HCT116 (cell line): ENCODE measurements around the gene ALX3. TPM values are rescaled to one million over a fixed set of nuclear protein-coding genes. Genes with fewer than 3 reads are reported as not detected.

ENCODE experiments used
- ATAC-seq: fragments of 200-7000 bp; cut with Tn5 transposase; 2 replicates; pipeline ENCODE4 v1.9.1; 2020; ENCODE audit warnings: mild to moderate bottlenecking, moderate library complexity
- BruUV-seq: library from RNA; stranded (reverse); fragments of 400-500 nt; replicated peaks from 2 replicates; lab custom pipeline; 2021; lab: Mats Ljungman, UMichigan
- CTCF ChIA-PET: fragments of 300-600 bp; sonication (Branson Sonifier 250); formaldehyde crosslinking; loops from one replicate; lab custom pipeline; 2021; ENCODE audit warnings: antibody characterized with exemption; lab: Charles Lee
- POLR2A ChIA-PET: fragments of 300-600, 350-600 bp; sonication (Branson Sonifier 250); formaldehyde crosslinking; loops from one replicate; lab custom pipeline; 2021; ENCODE audit warnings: antibody characterized with exemption; lab: Charles Lee
- RAD21 ChIA-PET, 2 experiments: fragments of 300-600 bp; sonication (Branson Sonifier 250); formaldehyde crosslinking; loops; one replicate each; lab custom pipeline; 2023; ENCODE audit warnings: low total read pairs in 2 of 2; ENCODE audit not compliant: uncharacterized antibody in 2 of 2, unreplicated experiment in 2 of 2, low non-redundant PET in 1 of 2; lab: Charles Lee
- DNase-seq: peaks from one replicate; pipeline ENCODE4 v3.0.0-alpha.2; 2010; ENCODE audit warnings: low read depth, low spot score
- H2AFZ ChIP-seq: fragments of 200-600 bp; shearing (Covaris generic), sonication (generic); 2 replicates; pipeline ENCODE4 v1.6.1; 2017; ENCODE audit warnings: low read depth, mixed run types, mixed read lengths, antibody characterized with exemption, low read length; ENCODE audit not compliant: poor library complexity, severe bottlenecking
- H3K27ac ChIP-seq: 2 replicates; pipeline ENCODE4 v1.5.1; 2012; ENCODE audit warnings: low read depth, low read length
- H3K27me3 ChIP-seq: fragments of 200-600 bp; sonication (generic); 2 replicates; pipeline ENCODE4 v1.6.1; 2016; ENCODE audit warnings: mixed run types, low read length, mixed read lengths; ENCODE audit not compliant: insufficient read depth
- H3K36me3 ChIP-seq, 2 experiments: fragments of 200-500 bp in 1 of 2; fragments of 200-600 bp in 1 of 2; sonication (Bioruptor generic) in 1 of 2; sonication (generic) in 1 of 2; 2 replicates each; pipeline versions ENCODE4 v1.5.1 to v1.6.1; 2014 to 2016; ENCODE audit warnings: low read length in 2 of 2, inconsistent platforms in 1 of 2, mixed read lengths in 1 of 2, mixed run types in 1 of 2; ENCODE audit not compliant: insufficient read depth in 2 of 2, control insufficient read depth in 1 of 2
- H3K4me1 ChIP-seq, 2 experiments: fragments of 200-600 bp in 1 of 2; sonication (generic) in 1 of 2; 2 replicates each; pipeline versions ENCODE4 v1.5.1 to v1.6.1; 2012 to 2017; ENCODE audit warnings: low read length in 2 of 2, inconsistent platforms in 1 of 2, mild to moderate bottlenecking in 1 of 2, mixed read lengths in 1 of 2, mixed run types in 1 of 2, moderate library complexity in 1 of 2; ENCODE audit not compliant: insufficient read depth in 2 of 2, control insufficient read depth in 1 of 2
- H3K4me2 ChIP-seq: fragments of 200-600 bp; sonication (generic); 2 replicates; pipeline ENCODE4 v1.6.1; 2017; ENCODE audit warnings: mixed run types, low read length, mixed read lengths
- H3K4me3 ChIP-seq, 2 experiments: fragments of 200-600 bp in 1 of 2; sonication (generic) in 1 of 2; replicated peaks in 1 of 2; 2 replicates each; pipeline ENCODE4 v1.5.1; 2011 to 2016; ENCODE audit warnings: low read length in 2 of 2, control low read depth in 1 of 2, low read depth in 1 of 2, mild to moderate bottlenecking in 1 of 2, mixed read lengths in 1 of 2, mixed run types in 1 of 2
- H3K79me2 ChIP-seq: fragments of 200-600 bp; sonication (generic); 2 replicates; pipeline ENCODE4 v1.6.1; 2017; ENCODE audit warnings: mild to moderate bottlenecking, mixed run types, low read length, moderate library complexity, mixed read lengths; ENCODE audit not compliant: insufficient read depth
- H3K9ac ChIP-seq: fragments of 200-600 bp; sonication (generic); 2 replicates; pipeline ENCODE4 v1.6.1; 2016; ENCODE audit warnings: low read length, mixed read lengths
- H3K9me2 ChIP-seq: fragments of 200-600 bp; sonication (generic), shearing (Covaris generic); 2 replicates; pipeline ENCODE4 v1.6.1; 2017; ENCODE audit warnings: mixed run types, mild to moderate bottlenecking, moderate library complexity; ENCODE audit not compliant: insufficient read depth
- H3K9me3 ChIP-seq, 2 experiments: fragments of 200-500 bp in 1 of 2; fragments of 200-600 bp in 1 of 2; sonication (Bioruptor generic) in 1 of 2; sonication (generic) in 1 of 2; 2 replicates each; pipeline ENCODE4 v1.6.1; 2014 to 2017; ENCODE audit warnings: low read length in 2 of 2, mixed read lengths in 2 of 2, inconsistent platforms in 1 of 2, low read depth in 1 of 2, mild to moderate bottlenecking in 1 of 2, mixed run types in 1 of 2, moderate library complexity in 1 of 2; ENCODE audit not compliant: control insufficient read depth in 1 of 2, insufficient read depth in 1 of 2
- H4K20me1 ChIP-seq: fragments of 200-600 bp; sonication (generic), shearing (Covaris generic); 2 replicates; pipeline ENCODE4 v1.6.1; 2017; ENCODE audit warnings: mixed run types, mild to moderate bottlenecking, moderate library complexity; ENCODE audit not compliant: insufficient read depth
- CBX3 ChIP-seq: IDR thresholded peaks from 2 replicates; pipeline ENCODE4 v1.6.1; 2012; ENCODE audit warnings: low read depth
- CEBPB ChIP-seq: IDR thresholded peaks from 2 replicates; pipeline ENCODE4 v1.6.1; 2012; ENCODE audit warnings: low read depth
- EZH2 ChIP-seq: fragments of 200-600 bp; sonication (generic); IDR thresholded peaks from 2 replicates; pipeline ENCODE4 v1.6.1; 2017; ENCODE audit warnings: antibody characterized with exemption, mixed run types
- EZH2phosphoT487 ChIP-seq: fragments of 200-600 bp; IDR thresholded peaks from 2 replicates; pipeline ENCODE4 v1.6.1; 2018; ENCODE audit warnings: antibody characterized with exemption, borderline replicate concordance
- FOSL1 ChIP-seq: IDR thresholded peaks from 2 replicates; pipeline ENCODE4 v1.6.1; 2012; ENCODE audit warnings: low read depth
- SP1 ChIP-seq: IDR thresholded peaks from 2 replicates; pipeline ENCODE4 v1.6.1; 2012; ENCODE audit warnings: low read depth
- SRF ChIP-seq: IDR thresholded peaks from 2 replicates; pipeline ENCODE4 v1.6.1; 2012; ENCODE audit warnings: low read depth
- YY1 ChIP-seq: IDR thresholded peaks from 2 replicates; pipeline ENCODE4 v1.6.1; 2011; ENCODE audit warnings: low read length, low read depth, moderate library complexity, mild to moderate bottlenecking; ENCODE audit not compliant: insufficient replicate concordance; ENCODE audit errors: extremely low read depth
- ZFX ChIP-seq: fragments of 450-650 bp; IDR thresholded peaks from 2 replicates; pipeline ENCODE4 v1.6.1; 2017
- ZNF274 ChIP-seq: fragments of 200-500 bp; sonication (Bioruptor generic); IDR thresholded peaks from 2 replicates; pipeline ENCODE4 v1.6.1; 2014; ENCODE audit warnings: mild to moderate bottlenecking, low read depth, low read length, inconsistent platforms
- intact Hi-C: fragments of 100-400 bp; cut with micrococcal nuclease; formaldehyde crosslinking; loops from 2 replicates; pipeline ENCODE4 v1.10.0; 2022
- total RNA-seq: library from RNA; stranded (reverse); gene quantifications from one replicate; pipeline ENCODE4 v1.2.1, GENCODE V29; 2021; ENCODE audit not compliant: unreplicated experiment
- TF ChIP-seq, protein P1 (sequence below): IDR thresholded peaks from 2 replicates; pipeline ENCODE4 v1.6.1; 2012; ENCODE audit warnings: low read depth
- TF ChIP-seq, protein P2 (sequence below), 3 experiments: fragments of 200-600 bp in 1 of 3; sonication (generic) in 1 of 3; IDR thresholded peaks in 2 of 3; conservative IDR thresholded peaks in 1 of 3; 2 replicates each; pipeline ENCODE4 v1.5.1; 2012 to 2017; ENCODE audit warnings: low read depth in 2 of 3, low read length in 2 of 3, antibody characterized with exemption in 1 of 3, borderline replicate concordance in 1 of 3, control low read depth in 1 of 3, mild to moderate bottlenecking in 1 of 3, mixed read lengths in 1 of 3, mixed run types in 1 of 3, moderate library complexity in 1 of 3; ENCODE audit not compliant: insufficient read depth in 1 of 3
- TF ChIP-seq, protein P3 (sequence below): IDR thresholded peaks from 2 replicates; pipeline ENCODE4 v1.6.1; 2012
- TF ChIP-seq, protein P4 (sequence below): IDR thresholded peaks from 2 replicates; pipeline ENCODE4 v1.6.1; 2012

Gene ALX3
- total RNA-seq, 1 experiment from 2014 or later: not detected

DNA sequence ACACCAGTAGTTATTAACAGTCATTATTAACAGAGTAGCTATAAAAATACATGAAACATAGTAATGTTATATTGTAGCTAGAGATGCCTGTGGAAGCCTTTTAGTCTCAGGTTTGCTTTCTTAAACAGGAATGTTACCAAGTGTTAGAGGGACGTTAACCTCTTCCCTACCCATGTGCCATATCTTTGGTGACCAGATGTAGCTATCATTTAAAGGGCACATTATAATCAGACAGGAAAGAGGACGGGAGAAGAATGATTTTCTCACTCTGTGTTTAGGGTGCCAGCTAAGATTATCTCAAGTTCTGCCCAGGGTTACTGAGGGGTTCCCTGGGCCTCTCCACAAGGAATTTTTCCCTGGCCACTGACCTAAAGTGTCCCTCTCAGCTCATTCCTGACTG, 20.9 kb upstream of the ALX3 start:
- TF ChIP-seq, protein P1, sequence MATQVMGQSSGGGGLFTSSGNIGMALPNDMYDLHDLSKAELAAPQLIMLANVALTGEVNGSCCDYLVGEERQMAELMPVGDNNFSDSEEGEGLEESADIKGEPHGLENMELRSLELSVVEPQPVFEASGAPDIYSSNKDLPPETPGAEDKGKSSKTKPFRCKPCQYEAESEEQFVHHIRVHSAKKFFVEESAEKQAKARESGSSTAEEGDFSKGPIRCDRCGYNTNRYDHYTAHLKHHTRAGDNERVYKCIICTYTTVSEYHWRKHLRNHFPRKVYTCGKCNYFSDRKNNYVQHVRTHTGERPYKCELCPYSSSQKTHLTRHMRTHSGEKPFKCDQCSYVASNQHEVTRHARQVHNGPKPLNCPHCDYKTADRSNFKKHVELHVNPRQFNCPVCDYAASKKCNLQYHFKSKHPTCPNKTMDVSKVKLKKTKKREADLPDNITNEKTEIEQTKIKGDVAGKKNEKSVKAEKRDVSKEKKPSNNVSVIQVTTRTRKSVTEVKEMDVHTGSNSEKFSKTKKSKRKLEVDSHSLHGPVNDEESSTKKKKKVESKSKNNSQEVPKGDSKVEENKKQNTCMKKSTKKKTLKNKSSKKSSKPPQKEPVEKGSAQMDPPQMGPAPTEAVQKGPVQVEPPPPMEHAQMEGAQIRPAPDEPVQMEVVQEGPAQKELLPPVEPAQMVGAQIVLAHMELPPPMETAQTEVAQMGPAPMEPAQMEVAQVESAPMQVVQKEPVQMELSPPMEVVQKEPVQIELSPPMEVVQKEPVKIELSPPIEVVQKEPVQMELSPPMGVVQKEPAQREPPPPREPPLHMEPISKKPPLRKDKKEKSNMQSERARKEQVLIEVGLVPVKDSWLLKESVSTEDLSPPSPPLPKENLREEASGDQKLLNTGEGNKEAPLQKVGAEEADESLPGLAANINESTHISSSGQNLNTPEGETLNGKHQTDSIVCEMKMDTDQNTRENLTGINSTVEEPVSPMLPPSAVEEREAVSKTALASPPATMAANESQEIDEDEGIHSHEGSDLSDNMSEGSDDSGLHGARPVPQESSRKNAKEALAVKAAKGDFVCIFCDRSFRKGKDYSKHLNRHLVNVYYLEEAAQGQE: no peak
- TF ChIP-seq, protein P2, sequence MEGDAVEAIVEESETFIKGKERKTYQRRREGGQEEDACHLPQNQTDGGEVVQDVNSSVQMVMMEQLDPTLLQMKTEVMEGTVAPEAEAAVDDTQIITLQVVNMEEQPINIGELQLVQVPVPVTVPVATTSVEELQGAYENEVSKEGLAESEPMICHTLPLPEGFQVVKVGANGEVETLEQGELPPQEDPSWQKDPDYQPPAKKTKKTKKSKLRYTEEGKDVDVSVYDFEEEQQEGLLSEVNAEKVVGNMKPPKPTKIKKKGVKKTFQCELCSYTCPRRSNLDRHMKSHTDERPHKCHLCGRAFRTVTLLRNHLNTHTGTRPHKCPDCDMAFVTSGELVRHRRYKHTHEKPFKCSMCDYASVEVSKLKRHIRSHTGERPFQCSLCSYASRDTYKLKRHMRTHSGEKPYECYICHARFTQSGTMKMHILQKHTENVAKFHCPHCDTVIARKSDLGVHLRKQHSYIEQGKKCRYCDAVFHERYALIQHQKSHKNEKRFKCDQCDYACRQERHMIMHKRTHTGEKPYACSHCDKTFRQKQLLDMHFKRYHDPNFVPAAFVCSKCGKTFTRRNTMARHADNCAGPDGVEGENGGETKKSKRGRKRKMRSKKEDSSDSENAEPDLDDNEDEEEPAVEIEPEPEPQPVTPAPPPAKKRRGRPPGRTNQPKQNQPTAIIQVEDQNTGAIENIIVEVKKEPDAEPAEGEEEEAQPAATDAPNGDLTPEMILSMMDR (IDR thresholded peaks at IDR 0.05 in 2 of 3, conservative IDR thresholded peaks at IDR 0.05 in 1 of 3; ENCODE audit: borderline replicate concordance in 1 of 3, insufficient read depth in 1 of 3, low read depth in 2 of 3, low read length in 2 of 3): no peak
- TF ChIP-seq SP1 (no peak), ZNF274 (no peak), SRF (no peak), EZH2 (no peak), EZH2phosphoT487 (no peak), CEBPB (no peak), YY1 (no peak), CBX3 (no peak), FOSL1 (no peak), ZFX (no peak)
- TF ChIP-seq, protein P3, sequence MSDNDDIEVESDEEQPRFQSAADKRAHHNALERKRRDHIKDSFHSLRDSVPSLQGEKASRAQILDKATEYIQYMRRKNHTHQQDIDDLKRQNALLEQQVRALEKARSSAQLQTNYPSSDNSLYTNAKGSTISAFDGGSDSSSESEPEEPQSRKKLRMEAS: no peak
- TF ChIP-seq, protein P4, sequence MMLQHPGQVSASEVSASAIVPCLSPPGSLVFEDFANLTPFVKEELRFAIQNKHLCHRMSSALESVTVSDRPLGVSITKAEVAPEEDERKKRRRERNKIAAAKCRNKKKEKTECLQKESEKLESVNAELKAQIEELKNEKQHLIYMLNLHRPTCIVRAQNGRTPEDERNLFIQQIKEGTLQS: no peak
- CTCF ChIA-PET: interaction anchor here (0.6 to 2.6 kb wide), 5 partner anchors 9 to 24 kb away, joined by 3 to 12 read pairs (median 4); no protein-coding TSS in a partner anchor
- DNase-seq: no peak
- Histone ChIP-seq H2AFZ (no peak overlapping the region), H3K36me3 (no peaks in the 10 kb centered on the region), H4K20me1 (no peaks in the 10 kb centered on the region), H3K9me2 (no peaks in the 10 kb centered on the region), H3K27ac (no peak overlapping the region), H3K9me3 (no peaks in the 10 kb centered on the region), H3K9ac (no peak overlapping the region), H3K4me2 (no peak overlapping the region), H3K4me3 (no peak overlapping the region), H3K79me2 (no peaks in the 10 kb centered on the region), H3K27me3 (peaks cover 9% of the 10 kb centered on the region; the same call in 1 of the 2 replicates), H3K4me1 (no peaks in the 10 kb centered on the region)
- intact Hi-C loops: no loop called here
- RAD21 ChIA-PET: interaction anchor here in 1 of 2 experiments (0.6 kb wide), 1 partner anchor 77 kb away, joined by 4 read pairs; no protein-coding TSS in a partner anchor
- ATAC-seq: no peak
- POLR2A ChIA-PET: no interaction called here
- BruUV-seq: no TSS peak
